WTC11 (cell line): ENCODE results near the gene UBE2J2.

Source experiments
- ELF4 ChIP-seq: sonication (generic); formaldehyde crosslinking; IDR thresholded peaks from 2 replicates; pipeline ENCODE4 v1.8.1; 2022; ENCODE audit warnings: low read depth, mild to moderate bottlenecking, moderate library complexity, missing genetic modification reagents
- GABPB1 ChIP-seq: sonication (generic); formaldehyde crosslinking; IDR thresholded peaks from 2 replicates; pipeline ENCODE4 v1.8.1; 2023; ENCODE audit warnings: mild to moderate bottlenecking, missing genetic modification reagents
- GRHL2 ChIP-seq: fragments of 250-450 bp; sonication (Bioruptor Pico); IDR thresholded peaks from 2 replicates; pipeline ENCODE4 v1.8.0; 2022; ENCODE audit warnings: mild to moderate bottlenecking, moderate library complexity; ENCODE audit not compliant: insufficient replicate concordance, severe bottlenecking
- JUN ChIP-seq: sonication (generic); formaldehyde crosslinking; IDR thresholded peaks from 2 replicates; pipeline ENCODE4 v1.8.0; 2023; ENCODE audit warnings: mild to moderate bottlenecking, missing genetic modification reagents
- MYBL2 ChIP-seq: sonication (generic); formaldehyde crosslinking; IDR thresholded peaks from 2 replicates; pipeline ENCODE4 v1.8.1; 2023; ENCODE audit warnings: mild to moderate bottlenecking, moderate library complexity, missing genetic modification reagents
- SP1 ChIP-seq: sonication (generic); formaldehyde crosslinking; conservative IDR thresholded peaks from 2 replicates; pipeline ENCODE4 v1.8.1; 2022; ENCODE audit warnings: missing genetic modification reagents
- ZBTB21 ChIP-seq: sonication (generic); formaldehyde crosslinking; IDR thresholded peaks from 2 replicates; pipeline ENCODE4 v1.8.1; 2023; ENCODE audit warnings: mild to moderate bottlenecking, missing genetic modification reagents, borderline replicate concordance
- ZNF219 ChIP-seq: sonication (generic); formaldehyde crosslinking; IDR thresholded peaks from 2 replicates; pipeline ENCODE4 v1.8.0; 2023; ENCODE audit warnings: missing genetic modification reagents, mild to moderate bottlenecking, borderline replicate concordance
- TF ChIP-seq, protein P1 (sequence below): fragments of 200-600 bp; IDR thresholded peaks from 2 replicates; pipeline ENCODE4 v1.8.0; 2022; ENCODE audit warnings: antibody characterized with exemption
- TF ChIP-seq, protein P2 (sequence below): sonication (generic); formaldehyde crosslinking; IDR thresholded peaks from 2 replicates; pipeline ENCODE4 v1.8.0; 2022; ENCODE audit warnings: mild to moderate bottlenecking, missing genetic modification reagents
- TF ChIP-seq, protein P3 (sequence below): sonication (generic); formaldehyde crosslinking; IDR thresholded peaks from 2 replicates; pipeline ENCODE4 v1.8.0; 2022; ENCODE audit warnings: mild to moderate bottlenecking, missing genetic modification reagents
- TF ChIP-seq, protein P4 (sequence below): sonication (generic); formaldehyde crosslinking; IDR thresholded peaks from 2 replicates; pipeline ENCODE4 v1.8.1; 2023; ENCODE audit warnings: mild to moderate bottlenecking, moderate library complexity, missing genetic modification reagents
- TF ChIP-seq, protein P5 (sequence below): sonication (generic); formaldehyde crosslinking; IDR thresholded peaks from 2 replicates; pipeline ENCODE4 v1.8.0; 2023; ENCODE audit warnings: missing genetic modification reagents

DNA sequence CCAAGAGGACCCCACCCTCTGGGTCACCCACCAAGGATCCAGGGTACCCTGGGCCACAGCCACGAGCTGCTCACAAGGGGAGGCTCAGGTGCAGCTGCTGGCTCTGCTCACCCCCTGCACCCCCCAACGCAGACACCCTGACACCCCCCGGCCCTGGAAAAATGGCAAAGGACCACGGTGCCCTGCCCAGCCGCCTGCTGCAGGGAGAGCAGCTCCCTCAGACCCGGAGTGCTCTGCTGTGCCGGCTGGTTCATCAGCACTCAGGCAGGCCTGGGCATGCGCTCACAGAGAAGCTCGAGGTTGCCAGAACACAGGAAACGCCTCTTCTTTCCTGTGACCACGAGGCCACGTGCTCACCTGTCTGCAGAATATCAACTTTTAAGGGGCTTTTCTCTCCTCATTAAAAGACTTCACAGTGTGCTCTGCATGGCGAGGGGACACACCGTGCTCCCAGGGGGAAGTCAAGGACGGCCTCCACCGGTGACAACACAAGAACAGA is 22.8 kb downstream of the UBE2J2 start:
- TF ChIP-seq ZBTB21 (no peak), GABPB1 (CRISPR knock-in tag) (no peak), JUN (CRISPR knock-in tag) (no peak), ELF4 (CRISPR knock-in tag) (no peak), GRHL2 (CRISPR knock-in tag) (no peak), ZNF219 (CRISPR knock-in tag) (no peak), MYBL2 (CRISPR knock-in tag) (no peak), SP1 (no peak)
- TF ChIP-seq, protein P1, sequence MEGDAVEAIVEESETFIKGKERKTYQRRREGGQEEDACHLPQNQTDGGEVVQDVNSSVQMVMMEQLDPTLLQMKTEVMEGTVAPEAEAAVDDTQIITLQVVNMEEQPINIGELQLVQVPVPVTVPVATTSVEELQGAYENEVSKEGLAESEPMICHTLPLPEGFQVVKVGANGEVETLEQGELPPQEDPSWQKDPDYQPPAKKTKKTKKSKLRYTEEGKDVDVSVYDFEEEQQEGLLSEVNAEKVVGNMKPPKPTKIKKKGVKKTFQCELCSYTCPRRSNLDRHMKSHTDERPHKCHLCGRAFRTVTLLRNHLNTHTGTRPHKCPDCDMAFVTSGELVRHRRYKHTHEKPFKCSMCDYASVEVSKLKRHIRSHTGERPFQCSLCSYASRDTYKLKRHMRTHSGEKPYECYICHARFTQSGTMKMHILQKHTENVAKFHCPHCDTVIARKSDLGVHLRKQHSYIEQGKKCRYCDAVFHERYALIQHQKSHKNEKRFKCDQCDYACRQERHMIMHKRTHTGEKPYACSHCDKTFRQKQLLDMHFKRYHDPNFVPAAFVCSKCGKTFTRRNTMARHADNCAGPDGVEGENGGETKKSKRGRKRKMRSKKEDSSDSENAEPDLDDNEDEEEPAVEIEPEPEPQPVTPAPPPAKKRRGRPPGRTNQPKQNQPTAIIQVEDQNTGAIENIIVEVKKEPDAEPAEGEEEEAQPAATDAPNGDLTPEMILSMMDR = no peak
- TF ChIP-seq, protein P2, sequence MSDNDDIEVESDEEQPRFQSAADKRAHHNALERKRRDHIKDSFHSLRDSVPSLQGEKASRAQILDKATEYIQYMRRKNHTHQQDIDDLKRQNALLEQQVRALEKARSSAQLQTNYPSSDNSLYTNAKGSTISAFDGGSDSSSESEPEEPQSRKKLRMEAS (CRISPR knock-in tag) = no peak
- TF ChIP-seq, protein P3, sequence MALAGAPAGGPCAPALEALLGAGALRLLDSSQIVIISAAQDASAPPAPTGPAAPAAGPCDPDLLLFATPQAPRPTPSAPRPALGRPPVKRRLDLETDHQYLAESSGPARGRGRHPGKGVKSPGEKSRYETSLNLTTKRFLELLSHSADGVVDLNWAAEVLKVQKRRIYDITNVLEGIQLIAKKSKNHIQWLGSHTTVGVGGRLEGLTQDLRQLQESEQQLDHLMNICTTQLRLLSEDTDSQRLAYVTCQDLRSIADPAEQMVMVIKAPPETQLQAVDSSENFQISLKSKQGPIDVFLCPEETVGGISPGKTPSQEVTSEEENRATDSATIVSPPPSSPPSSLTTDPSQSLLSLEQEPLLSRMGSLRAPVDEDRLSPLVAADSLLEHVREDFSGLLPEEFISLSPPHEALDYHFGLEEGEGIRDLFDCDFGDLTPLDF = no peak
- TF ChIP-seq, protein P4, sequence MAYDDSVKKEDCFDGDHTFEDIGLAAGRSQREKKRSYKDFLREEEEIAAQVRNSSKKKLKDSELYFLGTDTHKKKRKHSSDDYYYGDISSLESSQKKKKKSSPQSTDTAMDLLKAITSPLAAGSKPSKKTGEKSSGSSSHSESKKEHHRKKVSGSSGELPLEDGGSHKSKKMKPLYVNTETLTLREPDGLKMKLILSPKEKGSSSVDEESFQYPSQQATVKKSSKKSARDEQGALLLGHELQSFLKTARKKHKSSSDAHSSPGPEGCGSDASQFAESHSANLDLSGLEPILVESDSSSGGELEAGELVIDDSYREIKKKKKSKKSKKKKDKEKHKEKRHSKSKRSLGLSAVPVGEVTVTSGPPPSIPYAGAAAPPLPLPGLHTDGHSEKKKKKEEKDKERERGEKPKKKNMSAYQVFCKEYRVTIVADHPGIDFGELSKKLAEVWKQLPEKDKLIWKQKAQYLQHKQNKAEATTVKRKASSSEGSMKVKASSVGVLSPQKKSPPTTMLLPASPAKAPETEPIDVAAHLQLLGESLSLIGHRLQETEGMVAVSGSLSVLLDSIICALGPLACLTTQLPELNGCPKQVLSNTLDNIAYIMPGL (CRISPR knock-in tag) = no peak
- TF ChIP-seq, protein P5, sequence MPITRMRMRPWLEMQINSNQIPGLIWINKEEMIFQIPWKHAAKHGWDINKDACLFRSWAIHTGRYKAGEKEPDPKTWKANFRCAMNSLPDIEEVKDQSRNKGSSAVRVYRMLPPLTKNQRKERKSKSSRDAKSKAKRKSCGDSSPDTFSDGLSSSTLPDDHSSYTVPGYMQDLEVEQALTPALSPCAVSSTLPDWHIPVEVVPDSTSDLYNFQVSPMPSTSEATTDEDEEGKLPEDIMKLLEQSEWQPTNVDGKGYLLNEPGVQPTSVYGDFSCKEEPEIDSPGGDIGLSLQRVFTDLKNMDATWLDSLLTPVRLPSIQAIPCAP (CRISPR knock-in tag) = no peak
